Inferior parietal cortex (tissue), 1 donor: Measurements from ENCODE around the gene ACVRL1.

ENCODE experiments used
- DNase-seq: peaks from one replicate; pipeline ENCODE4 v3.0.0-alpha.2; 2016; ENCODE audit errors: extremely low spot score

The ACVRL1 gene

GRCh38 chr12:51898506-51898905, 8.8 kb upstream of the ACVRL1 start:
- DNase-seq = no peak

GRCh38 chr12:51898937-51899336, 8.4 kb upstream of the ACVRL1 start:
- DNase-seq = no peak

DNA sequence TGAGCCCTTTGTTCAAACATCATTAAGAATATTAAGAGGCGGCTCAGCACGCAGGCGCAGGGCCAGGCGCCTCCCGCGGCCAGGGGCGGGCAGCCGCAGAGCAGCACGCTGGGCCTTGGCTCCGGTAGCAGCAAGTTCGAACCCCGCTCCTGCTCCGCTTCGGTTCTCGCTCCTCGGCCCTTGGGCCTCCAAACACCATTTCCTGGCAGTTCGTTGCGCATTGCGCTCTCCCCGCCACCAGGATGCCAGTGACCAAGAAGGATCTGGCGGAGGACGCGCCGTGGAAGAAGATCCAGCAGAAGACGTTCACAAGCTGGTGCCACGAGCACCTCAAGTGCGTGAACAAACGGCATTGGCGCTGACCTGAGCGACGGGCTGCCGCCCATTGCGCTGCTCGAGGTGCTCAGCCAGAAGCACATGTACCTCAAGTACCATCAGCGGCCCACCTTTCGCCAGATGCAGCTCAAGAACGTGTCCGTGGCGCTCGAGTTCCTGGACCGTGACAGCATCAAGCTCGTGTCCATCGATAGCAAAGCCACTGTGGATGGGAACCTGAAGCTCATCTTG, 6.9 kb upstream of the ACVRL1 start:
- no peak for DNase-seq

- no peak for DNase-seq
Measured at GRCh38 chr12:51901121-51901817, 6.0 kb upstream of the ACVRL1 start.

DNA sequence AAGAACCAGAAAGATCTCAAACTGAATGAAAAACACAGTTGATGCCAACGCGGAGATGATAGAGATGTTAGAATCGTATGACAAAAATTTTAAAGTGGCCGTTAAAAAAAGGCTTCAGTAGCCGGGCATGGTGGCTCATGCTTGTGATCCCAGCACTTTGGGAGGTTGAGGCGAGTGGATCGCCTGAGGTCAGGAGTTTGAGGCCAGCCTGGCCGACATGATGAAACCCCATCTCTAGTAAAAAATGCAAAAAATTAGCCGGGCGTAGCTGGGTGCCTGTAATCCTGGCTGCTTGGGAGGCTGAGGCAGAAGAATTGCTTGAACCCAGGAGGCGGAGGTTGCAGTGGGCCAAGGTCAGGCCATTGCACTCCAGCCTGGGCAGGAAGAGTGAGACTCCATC, 5.4 kb upstream of the ACVRL1 start:
- no peak for DNase-seq

GRCh38 chr12:51904951-51905470, 2.3 kb upstream of the ACVRL1 start:
- no peak for DNase-seq

GRCh38 chr12:51905471-51906429, 1.6 kb upstream of the ACVRL1 start:
- DNase-seq = no peak

GRCh38 chr12:51906430-51907082, 748 bp upstream of the ACVRL1 start:
- no peak for DNase-seq

GRCh38 chr12:51907856-51908425, 637 bp downstream of the ACVRL1 start:
- DNase-seq = no peak

DNA sequence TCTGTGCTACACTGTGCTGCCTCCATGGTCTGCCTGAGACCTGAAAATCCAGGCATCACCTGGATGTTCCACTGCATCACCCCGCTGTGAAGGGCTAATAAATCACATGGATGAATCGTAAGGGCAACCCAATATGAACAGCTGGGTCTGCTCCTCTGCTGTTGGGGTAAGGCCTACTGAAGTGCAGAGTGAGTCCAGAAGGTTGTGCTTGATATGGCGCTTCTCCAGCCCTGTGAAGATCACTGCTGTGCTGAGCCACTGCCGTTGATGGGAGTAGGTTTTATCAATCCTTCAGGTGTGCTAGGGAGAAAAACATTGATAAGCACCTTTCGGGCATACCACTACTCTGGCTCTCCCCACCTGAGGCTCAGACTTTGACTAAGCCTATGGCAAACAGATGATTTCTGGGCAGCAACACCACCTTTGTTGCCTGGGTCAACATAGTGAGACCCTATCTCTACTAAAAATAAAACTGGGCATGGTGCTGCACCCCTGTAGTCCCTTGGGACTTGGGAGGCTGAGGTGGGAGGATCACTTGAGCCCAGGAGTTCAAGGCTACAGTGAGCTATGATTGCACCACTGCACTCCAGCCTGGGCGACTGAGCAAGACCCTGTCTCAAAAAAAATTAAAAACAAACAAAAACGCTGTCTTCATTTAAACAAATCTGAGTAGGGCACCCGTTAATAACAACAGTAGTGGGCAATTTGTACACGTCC, 1.7 kb downstream of the ACVRL1 start:
- DNase-seq = no peak

- no peak for DNase-seq
Measured at GRCh38 chr12:51910168-51910567, 2.9 kb downstream of the ACVRL1 start.

DNA sequence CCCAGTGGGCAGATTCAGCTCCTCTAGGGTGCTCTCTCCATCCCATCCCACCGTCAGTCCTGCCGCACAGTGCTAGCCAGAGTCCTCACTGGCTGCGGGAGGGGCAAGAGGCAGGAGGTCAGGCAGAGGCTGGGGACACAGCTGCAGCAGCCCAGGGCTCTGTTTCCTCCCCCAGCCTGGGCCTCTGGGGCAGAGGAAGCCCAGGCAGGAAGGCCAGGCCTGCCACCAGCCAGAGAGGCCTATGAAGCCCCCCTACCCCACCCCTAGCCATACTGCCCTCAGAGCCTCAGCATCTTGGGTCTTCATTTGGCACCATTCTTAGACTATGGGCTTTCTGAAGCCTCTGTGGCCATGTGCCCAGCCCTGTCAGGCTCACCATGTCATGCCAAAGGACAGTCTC, 3.4 kb downstream of the ACVRL1 start:
- no peak for DNase-seq

GRCh38 chr12:51911307-51911706, 4.0 kb downstream of the ACVRL1 start:
- no peak for DNase-seq

GRCh38 chr12:51911788-51912711, 4.7 kb downstream of the ACVRL1 start:
- no peak for DNase-seq

DNA sequence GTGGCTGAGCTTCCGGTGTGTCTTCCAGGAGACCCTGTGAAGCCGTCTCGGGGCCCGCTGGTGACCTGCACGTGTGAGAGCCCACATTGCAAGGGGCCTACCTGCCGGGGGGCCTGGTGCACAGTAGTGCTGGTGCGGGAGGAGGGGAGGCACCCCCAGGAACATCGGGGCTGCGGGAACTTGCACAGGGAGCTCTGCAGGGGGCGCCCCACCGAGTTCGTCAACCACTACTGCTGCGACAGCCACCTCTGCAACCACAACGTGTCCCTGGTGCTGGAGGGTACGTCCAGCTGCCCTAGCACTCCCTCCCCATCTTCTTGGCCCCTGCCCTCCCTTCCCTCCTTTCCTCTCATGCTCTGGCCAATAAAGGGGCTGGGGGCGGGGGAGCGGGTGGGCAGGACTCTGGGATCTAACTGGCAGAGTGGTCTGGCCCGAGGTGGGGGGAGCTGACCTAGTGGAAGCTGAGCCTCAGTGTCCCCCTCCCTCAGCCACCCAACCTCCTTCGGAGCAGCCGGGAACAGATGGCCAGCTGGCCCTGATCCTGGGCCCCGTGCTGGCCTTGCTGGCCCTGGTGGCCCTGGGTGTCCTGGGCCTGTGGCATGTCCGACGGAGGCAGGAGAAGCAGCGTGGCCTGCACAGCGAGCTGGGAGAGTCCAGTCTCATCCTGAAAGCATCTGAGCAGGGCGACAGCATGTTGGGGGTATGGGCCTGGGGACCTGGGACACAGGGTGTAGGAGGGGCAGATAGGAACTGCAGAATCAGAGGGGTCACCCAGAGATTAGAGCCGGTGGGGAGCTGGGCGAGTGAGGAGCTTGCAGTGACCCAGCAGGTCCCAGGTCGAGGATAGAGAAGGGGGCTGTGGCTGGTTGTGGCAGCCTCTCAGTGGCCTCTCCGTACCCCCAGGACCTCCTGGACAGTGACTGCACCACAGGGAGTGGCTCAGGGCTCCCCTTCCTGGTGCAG, 6.0 kb downstream of the ACVRL1 start:
- no peak for DNase-seq

GRCh38 chr12:51914034-51914923, 7.0 kb downstream of the ACVRL1 start:
- DNase-seq = no peak

GRCh38 chr12:51915003-51915625, 7.8 kb downstream of the ACVRL1 start:
- no peak for DNase-seq
